Activated T-helper 1 cell treated with Interleukin-2 at 50 U/mL for 16 hours (primary cell): ENCODE measurements around the gene RNF227.
"Not testable (repeated sequence)": the region's sequence is repeated elsewhere in the genome, so short reads cannot be mapped to it uniquely, and the experiment has no call there.

Source experiments
- DNase-seq: peaks from one replicate; pipeline ENCODE4 v3.0.0-alpha.2; 2020; ENCODE audit warnings: low read depth

The RNF227 gene

GRCh38 chr17:7864384-7864783 lies 51.7 kb downstream of the RNF227 start:
- DNase-seq: not testable (repeated sequence)
